Nephron (organoid): Measurements from ENCODE around the gene CNDP2.
"Not testable (repeated sequence)": the region's sequence is repeated elsewhere in the genome, so short reads cannot be mapped to it uniquely, and the experiment has no call there.

ENCODE experiments used
- H3K27ac Mint-ChIP-seq, 3 experiments: 2 replicates each; pipeline ENCODE4 v1.8.0; 2020; ENCODE audit warnings: mixed read lengths in 3 of 3, mild to moderate bottlenecking in 2 of 3, moderate library complexity in 1 of 3
- H3K27me3 Mint-ChIP-seq: 2 replicates; pipeline ENCODE4 v1.8.0; 2021; ENCODE audit warnings: low read depth, mild to moderate bottlenecking, moderate library complexity, mixed read lengths
- H3K36me3 Mint-ChIP-seq: 2 replicates; pipeline ENCODE4 v1.8.0; 2020; ENCODE audit warnings: low read depth, mixed read lengths
- H3K4me1 Mint-ChIP-seq: 2 replicates; pipeline ENCODE4 v1.8.0; 2020; ENCODE audit warnings: mixed read lengths
- H3K4me3 Mint-ChIP-seq, 3 experiments: 2 replicates each; pipeline ENCODE4 v1.8.0; 2020; ENCODE audit warnings: mild to moderate bottlenecking in 3 of 3, mixed read lengths in 3 of 3, moderate library complexity in 2 of 3
- H3K9me3 Mint-ChIP-seq: 2 replicates; pipeline ENCODE4 v1.8.0; 2020; ENCODE audit warnings: mixed read lengths
- TF ChIP-seq, protein P1 (sequence below), 3 experiments: fragments of 200-600 bp; sonication (generic); IDR thresholded peaks; one replicate each; pipeline ENCODE4 v1.5.0; 2021; ENCODE audit warnings: antibody characterized with exemption in 3 of 3; ENCODE audit not compliant: unreplicated experiment in 3 of 3

Gene CNDP2

DNA sequence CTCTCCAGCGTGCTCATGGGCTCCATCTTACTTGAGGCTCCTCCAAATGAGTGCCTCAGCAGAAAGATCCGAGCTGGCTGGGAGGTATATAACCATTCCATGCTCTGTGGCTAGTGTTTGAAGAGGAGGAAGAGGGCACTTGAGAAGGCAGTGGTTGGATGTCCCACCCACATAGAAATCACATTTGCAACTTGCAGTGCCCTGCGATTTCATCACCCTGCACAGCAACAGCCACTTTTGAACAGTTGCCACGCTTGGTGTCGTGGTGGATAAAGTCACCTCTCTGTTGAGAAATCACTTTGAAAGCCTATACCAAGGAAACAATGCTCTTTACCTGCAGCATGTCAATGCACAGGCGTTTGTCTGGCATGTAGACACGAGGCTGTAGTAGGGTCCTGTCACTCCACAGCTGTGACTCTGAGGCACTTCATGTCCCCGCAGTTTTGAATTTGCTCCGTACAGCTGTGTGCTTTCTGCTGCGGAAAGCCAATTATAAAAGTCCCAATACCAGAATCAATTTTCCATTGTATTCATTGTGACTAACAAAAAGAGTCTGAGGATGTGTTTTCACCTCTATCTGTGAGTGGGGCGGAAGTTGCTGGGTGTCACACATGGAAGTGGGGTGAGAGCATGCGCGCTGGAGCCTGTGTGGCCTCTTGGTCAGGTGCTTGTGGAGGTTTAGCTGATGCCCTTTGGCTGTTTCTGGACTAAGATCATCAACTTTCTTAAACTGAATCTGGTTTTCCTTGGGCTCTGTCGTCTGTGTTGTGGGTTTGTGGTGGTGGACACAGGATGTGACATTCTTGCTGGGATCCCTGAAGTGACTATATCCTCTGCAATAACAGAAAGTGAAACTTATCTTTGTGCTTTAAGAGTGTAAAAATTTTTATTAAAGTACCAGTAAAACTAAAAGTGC lies 2.8 kb downstream of the CNDP2 start:
- peaks cover 29% of the 10 kb centered on the region for H3K4me1 Mint-ChIP-seq
- TF ChIP-seq, protein P1, sequence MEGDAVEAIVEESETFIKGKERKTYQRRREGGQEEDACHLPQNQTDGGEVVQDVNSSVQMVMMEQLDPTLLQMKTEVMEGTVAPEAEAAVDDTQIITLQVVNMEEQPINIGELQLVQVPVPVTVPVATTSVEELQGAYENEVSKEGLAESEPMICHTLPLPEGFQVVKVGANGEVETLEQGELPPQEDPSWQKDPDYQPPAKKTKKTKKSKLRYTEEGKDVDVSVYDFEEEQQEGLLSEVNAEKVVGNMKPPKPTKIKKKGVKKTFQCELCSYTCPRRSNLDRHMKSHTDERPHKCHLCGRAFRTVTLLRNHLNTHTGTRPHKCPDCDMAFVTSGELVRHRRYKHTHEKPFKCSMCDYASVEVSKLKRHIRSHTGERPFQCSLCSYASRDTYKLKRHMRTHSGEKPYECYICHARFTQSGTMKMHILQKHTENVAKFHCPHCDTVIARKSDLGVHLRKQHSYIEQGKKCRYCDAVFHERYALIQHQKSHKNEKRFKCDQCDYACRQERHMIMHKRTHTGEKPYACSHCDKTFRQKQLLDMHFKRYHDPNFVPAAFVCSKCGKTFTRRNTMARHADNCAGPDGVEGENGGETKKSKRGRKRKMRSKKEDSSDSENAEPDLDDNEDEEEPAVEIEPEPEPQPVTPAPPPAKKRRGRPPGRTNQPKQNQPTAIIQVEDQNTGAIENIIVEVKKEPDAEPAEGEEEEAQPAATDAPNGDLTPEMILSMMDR (IDR thresholded peaks at IDR 0.05; ENCODE audit: unreplicated experiment in 3 of 3): no peak
- H3K4me3 Mint-ChIP-seq: peak overlapping the region; percentile 49 to 67 (median 51)
- H3K27ac Mint-ChIP-seq: peak overlapping the region; percentile 78 to 89 (median 78)
- peaks cover 38% of the 10 kb centered on the region for H3K36me3 Mint-ChIP-seq
- no peaks in the 10 kb centered on the region for H3K9me3 Mint-ChIP-seq
- H3K27me3 Mint-ChIP-seq: no peaks in the 10 kb centered on the region

DNA sequence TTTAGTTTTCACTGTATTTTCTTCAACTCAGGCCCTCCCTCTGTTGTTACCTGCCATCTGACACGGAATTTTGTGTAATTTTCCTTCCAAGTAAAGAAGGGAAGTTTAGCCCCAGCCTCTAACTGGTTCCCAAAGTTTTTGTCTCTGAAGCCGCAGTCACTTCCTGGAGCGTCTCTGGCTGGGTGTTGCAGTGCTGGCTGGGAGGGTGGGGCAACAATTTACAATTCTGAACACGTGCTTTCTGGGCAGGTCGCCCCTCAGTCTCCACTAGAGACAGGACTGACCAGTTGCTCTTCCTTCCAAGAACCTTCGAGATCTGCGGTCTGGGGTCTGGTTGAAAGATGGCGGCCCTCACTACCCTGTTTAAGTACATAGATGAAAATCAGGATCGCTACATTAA lies 3.5 kb downstream of the CNDP2 start:
- peak overlapping the region; percentile 78 to 89 (median 78) for H3K27ac Mint-ChIP-seq
- peaks cover 29% of the 10 kb centered on the region for H3K4me1 Mint-ChIP-seq

DNA sequence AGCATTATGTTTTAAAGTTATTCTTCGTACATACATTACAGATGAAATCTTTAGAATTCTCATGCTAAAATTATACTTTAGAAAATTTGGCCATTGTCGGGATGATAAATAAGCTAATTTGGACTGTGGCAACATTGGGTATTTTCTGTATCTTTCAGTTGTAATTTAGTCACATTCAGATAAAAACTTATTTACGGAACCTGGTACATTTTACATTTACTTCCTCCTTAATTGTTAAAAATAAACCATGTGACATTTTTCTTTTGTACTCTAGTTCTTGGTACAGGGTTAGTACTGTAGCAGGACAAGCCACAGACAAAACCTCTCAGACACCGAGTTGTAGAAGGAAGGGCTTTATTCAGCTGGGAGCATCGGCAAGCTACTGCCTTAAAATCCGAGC lies 4.2 kb downstream of the CNDP2 start:
- Mint-ChIP-seq H3K27me3 (no peaks in the 10 kb centered on the region), H3K27ac (peak overlapping the region; percentile 86 to 89 (median 89)), H3K4me3 (peak overlapping the region in 2 of 3 experiments; percentile 36 to 47), H3K36me3 (peaks cover 43% of the 10 kb centered on the region), H3K4me1 (peaks cover 29% of the 10 kb centered on the region), H3K9me3 (no peaks in the 10 kb centered on the region)
- TF ChIP-seq, protein P1 (IDR thresholded peaks at IDR 0.05; ENCODE audit: unreplicated experiment in 3 of 3): no peak

More for the DNA sequence above, 3.5 kb downstream of the CNDP2 start:
- TF ChIP-seq, protein P1 (IDR thresholded peaks at IDR 0.05; ENCODE audit: unreplicated experiment in 3 of 3): no peak
- Mint-ChIP-seq H3K27me3 (no peaks in the 10 kb centered on the region), H3K36me3 (peaks cover 41% of the 10 kb centered on the region), H3K4me3 (peak overlapping the region; percentile 49 to 67 (median 51)), H3K9me3 (no peaks in the 10 kb centered on the region)

DNA sequence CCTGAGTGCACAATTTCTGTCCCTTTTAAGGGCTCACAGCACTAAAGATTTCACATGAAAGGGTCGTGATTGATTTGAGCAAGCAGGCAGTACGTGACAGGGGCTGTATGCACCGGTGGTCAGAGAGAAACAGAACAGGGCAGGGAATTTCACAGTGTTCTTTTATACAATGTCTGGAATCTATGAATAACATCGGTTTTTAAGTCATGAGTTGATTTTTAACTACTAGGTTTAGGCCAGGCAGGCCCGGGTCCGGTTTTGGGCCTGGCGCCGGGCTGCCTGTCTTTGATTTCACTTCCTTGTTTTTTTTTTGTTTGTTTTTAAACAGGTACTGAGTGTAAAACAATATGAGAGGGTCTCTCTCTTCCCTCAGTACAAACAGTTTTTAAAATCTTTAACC lies 4.6 kb downstream of the CNDP2 start:
- Mint-ChIP-seq H3K36me3 (peaks cover 46% of the 10 kb centered on the region), H3K4me3 (peak overlapping the region in 2 of 3 experiments; percentile 36 to 47), H3K4me1 (peaks cover 32% of the 10 kb centered on the region), H3K27ac (peak overlapping the region; percentile 86 to 89 (median 89))
- H3K9me3 Mint-ChIP-seq, H3K27me3 Mint-ChIP-seq: not testable (repeated sequence)

DNA sequence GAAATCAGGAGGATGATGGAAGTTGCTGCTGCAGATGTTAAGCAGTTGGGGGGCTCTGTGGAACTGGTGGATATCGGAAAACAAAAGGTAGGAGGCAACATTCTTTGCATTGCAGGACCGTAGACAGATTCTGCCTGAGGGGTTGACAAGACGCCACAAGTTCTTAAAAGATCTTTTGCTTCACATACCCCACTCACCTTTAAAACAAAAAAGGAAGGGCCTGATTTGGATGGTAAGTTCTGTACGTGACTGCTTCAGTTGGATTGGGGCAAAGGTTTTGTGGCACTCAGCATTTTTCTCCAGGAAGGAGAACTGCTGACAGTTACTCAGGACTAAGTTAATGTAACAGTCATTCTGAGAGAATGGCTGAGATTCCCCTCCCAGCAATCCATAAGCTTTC lies 5.2 kb downstream of the CNDP2 start:
- Mint-ChIP-seq H3K4me1 (peaks cover 34% of the 10 kb centered on the region), H3K9me3 (no peaks in the 10 kb centered on the region), H3K27ac (peak overlapping the region; percentile 86 to 89 (median 89)), H3K27me3 (no peaks in the 10 kb centered on the region), H3K36me3 (peaks cover 48% of the 10 kb centered on the region), H3K4me3 (peak overlapping the region in 1 of 3 experiments; percentile 7)
- TF ChIP-seq, protein P1 (IDR thresholded peaks at IDR 0.05; ENCODE audit: unreplicated experiment in 3 of 3): no peak

DNA sequence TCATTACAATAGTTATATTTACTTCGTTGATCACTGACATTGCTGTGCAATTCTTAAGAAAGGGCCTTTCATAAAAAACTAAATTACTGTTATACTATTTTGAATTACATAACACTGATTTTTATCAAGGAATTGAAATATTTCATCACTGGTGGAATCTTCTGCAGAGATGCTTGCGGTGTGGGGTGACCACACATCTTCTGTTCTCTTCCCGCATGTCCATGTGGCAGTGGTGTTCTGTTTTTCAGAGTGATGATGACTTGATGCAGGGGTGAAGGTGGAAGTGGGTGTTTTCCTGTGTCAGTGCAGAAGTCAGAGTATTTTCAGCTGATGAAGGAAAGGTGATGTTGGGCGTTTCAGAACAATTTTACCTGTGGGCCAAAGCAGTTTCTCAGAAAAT lies 7.0 kb downstream of the CNDP2 start:
- H3K27ac Mint-ChIP-seq: peak overlapping the region in 2 of 3 experiments; percentile 9 to 22
- no peaks in the 10 kb centered on the region for H3K9me3 Mint-ChIP-seq
- H3K36me3 Mint-ChIP-seq: peaks cover 65% of the 10 kb centered on the region
- TF ChIP-seq, protein P1 (IDR thresholded peaks at IDR 0.05; ENCODE audit: unreplicated experiment in 3 of 3): no peak
- H3K27me3 Mint-ChIP-seq: no peaks in the 10 kb centered on the region
- H3K4me1 Mint-ChIP-seq: peaks cover 36% of the 10 kb centered on the region
- H3K4me3 Mint-ChIP-seq: no peak overlapping the region
